DOHH2 (cell line): ENCODE data around the gene TUFM.

Experiments used
- H3F3A ChIP-seq: fragments of 200-600 bp; sonication (generic), shearing (Covaris generic); 2 replicates; pipeline ENCODE4 v1.6.0; 2016; ENCODE audit warnings: antibody characterized with exemption, mild to moderate bottlenecking; ENCODE audit not compliant: control insufficient read depth, insufficient read depth
- H3K27ac ChIP-seq: fragments of 200-600 bp; sonication (generic); 2 replicates; pipeline ENCODE4 v1.5.1; 2014; ENCODE audit warnings: low read depth, mild to moderate bottlenecking, low read length, moderate library complexity
- H3K27me3 ChIP-seq: fragments of 200-600 bp; sonication (generic); 2 replicates; pipeline ENCODE4 v1.6.1; 2014; ENCODE audit warnings: mild to moderate bottlenecking, low read length, mixed read lengths; ENCODE audit not compliant: control insufficient read depth
- H3K36me3 ChIP-seq: fragments of 200-600 bp; sonication (generic); 2 replicates; pipeline ENCODE4 v1.6.1; 2014; ENCODE audit warnings: mild to moderate bottlenecking, low read length, moderate library complexity, mixed read lengths; ENCODE audit not compliant: control insufficient read depth
- H3K4me1 ChIP-seq: fragments of 200-600 bp; sonication (generic); 2 replicates; pipeline ENCODE4 v1.6.1; 2014; ENCODE audit warnings: mild to moderate bottlenecking, low read length, mixed read lengths; ENCODE audit not compliant: control insufficient read depth
- H3K4me2 ChIP-seq: fragments of 200-600 bp; sonication (generic); 2 replicates; pipeline ENCODE4 v1.6.0; 2014; ENCODE audit warnings: mild to moderate bottlenecking, low read length, moderate library complexity
- H3K4me3 ChIP-seq: fragments of 200-600 bp; sonication (generic); 2 replicates; pipeline ENCODE4 v1.5.1; 2014; ENCODE audit warnings: mild to moderate bottlenecking, low read length, mixed read lengths
- H3K79me2 ChIP-seq: fragments of 200-600 bp; sonication (generic); 2 replicates; pipeline ENCODE4 v1.6.1; 2014; ENCODE audit warnings: mild to moderate bottlenecking, low read length, mixed read lengths; ENCODE audit not compliant: control insufficient read depth
- H3K9me2 ChIP-seq: fragments of 200-600 bp; sonication (generic); replicated peaks from 2 replicates; pipeline ENCODE4 v1.6.1; 2014; ENCODE audit warnings: mild to moderate bottlenecking, low read length, mixed read lengths; ENCODE audit not compliant: control insufficient read depth
- H3K9me3 ChIP-seq: fragments of 200-600 bp; sonication (generic); 2 replicates; pipeline ENCODE4 v1.6.1; 2014; ENCODE audit warnings: antibody characterized with exemption, low read length, mixed read lengths; ENCODE audit not compliant: control insufficient read depth, insufficient read depth
- H4K20me1 ChIP-seq: fragments of 200-600 bp; sonication (generic); 2 replicates; pipeline ENCODE4 v1.6.0; 2014; ENCODE audit warnings: low read depth, mild to moderate bottlenecking, antibody characterized with exemption, low read length, moderate library complexity; ENCODE audit not compliant: control insufficient read depth, insufficient read depth
- CTCF ChIP-seq: fragments of 200-600 bp; sonication (generic); IDR thresholded peaks from one replicate; pipeline ENCODE4 v1.5.1; 2014; ENCODE audit warnings: antibody characterized with exemption, mild to moderate bottlenecking, low read depth, low read length; ENCODE audit not compliant: poor library complexity, severe bottlenecking
- EZH2phosphoT487 ChIP-seq: fragments of 200-600 bp; sonication (generic); IDR thresholded peaks from 2 replicates; pipeline ENCODE4 v1.6.1; 2017; ENCODE audit warnings: borderline replicate concordance, mild to moderate bottlenecking, antibody characterized with exemption, low read length, moderate library complexity, mixed read lengths

Gene TUFM

GRCh38 chr16:28858421-28858820 is 12.3 kb upstream of the TUFM start:
- Histone ChIP-seq H3K9me3 (no peaks in the 10 kb centered on the region), H3K36me3 (no peaks in the 10 kb centered on the region; the same call in 1 of the 2 replicates), H3F3A (peaks cover 7% of the 10 kb centered on the region), H3K4me1 (peaks cover 8% of the 10 kb centered on the region), H3K9me2 (no peaks in the 10 kb centered on the region), H3K27ac (no peak overlapping the region), H3K27me3 (no peaks in the 10 kb centered on the region), H3K4me2 (no peak overlapping the region), H3K79me2 (peaks cover 18% of the 10 kb centered on the region), H4K20me1 (no peaks in the 10 kb centered on the region), H3K4me3 (no peak overlapping the region)
- no peak for TF ChIP-seq CTCF
- no peak for TF ChIP-seq EZH2phosphoT487

- H3K36me3 ChIP-seq, result peaks cover 42% of the 10 kb centered on the region
Measured at GRCh38 chr16:28846933-28847273, 755 bp upstream of the TUFM start.

GRCh38 chr16:28845761-28846079 is 428 bp downstream of the TUFM start:
- no peaks in the 10 kb centered on the region for H3K9me3 ChIP-seq
- no peaks in the 10 kb centered on the region for H3K27me3 ChIP-seq
- no peak for TF ChIP-seq CTCF
- no peak for TF ChIP-seq EZH2phosphoT487
- H3K4me1 ChIP-seq, result peaks cover 15% of the 10 kb centered on the region
- peak overlapping the region; percentile 72 for H3K4me2 ChIP-seq
- H3K79me2 ChIP-seq, result peaks cover 37% of the 10 kb centered on the region
- H3K36me3 ChIP-seq, result peaks cover 43% of the 10 kb centered on the region
- H3K4me3 ChIP-seq, result peak overlapping the region; percentile 90
- peak overlapping the region; percentile 43 for H3K27ac ChIP-seq
- H3F3A ChIP-seq, result peaks cover 13% of the 10 kb centered on the region
- peaks cover 9% of the 10 kb centered on the region for H4K20me1 ChIP-seq
- H3K9me2 ChIP-seq, result no peaks in the 10 kb centered on the region

More at GRCh38 chr16:28846933-28847273, 755 bp upstream of the TUFM start:
- H3K4me2 ChIP-seq, result peak overlapping the region; percentile 72
- no peaks in the 10 kb centered on the region for H3K9me3 ChIP-seq
- H3K27ac ChIP-seq, result peak overlapping the region; percentile 15; the same call in 1 of the 2 replicates
- H3K9me2 ChIP-seq, result no peaks in the 10 kb centered on the region
- TF ChIP-seq CTCF, result no peak
- TF ChIP-seq EZH2phosphoT487, result no peak
- H3K4me3 ChIP-seq, result peak overlapping the region; percentile 90
- no peaks in the 10 kb centered on the region for H3K27me3 ChIP-seq
- H3F3A ChIP-seq, result peaks cover 10% of the 10 kb centered on the region
- peaks cover 9% of the 10 kb centered on the region for H4K20me1 ChIP-seq
- H3K4me1 ChIP-seq, result peaks cover 15% of the 10 kb centered on the region
- peaks cover 37% of the 10 kb centered on the region for H3K79me2 ChIP-seq

- TF ChIP-seq EZH2phosphoT487 (no peak), CTCF (no peak)
- H3F3A ChIP-seq, result peaks cover 13% of the 10 kb centered on the region
- H3K36me3 ChIP-seq, result peaks cover 43% of the 10 kb centered on the region
- peaks cover 37% of the 10 kb centered on the region for H3K79me2 ChIP-seq
- H3K27ac ChIP-seq, result peak overlapping the region; percentile 43
- no peaks in the 10 kb centered on the region for H3K27me3 ChIP-seq
- H3K4me2 ChIP-seq, result peak overlapping the region; percentile 72
- H4K20me1 ChIP-seq, result peaks cover 9% of the 10 kb centered on the region
- H3K9me3 ChIP-seq, result no peaks in the 10 kb centered on the region
- H3K9me2 ChIP-seq, result no peaks in the 10 kb centered on the region
- H3K4me3 ChIP-seq, result peak overlapping the region; percentile 90
- H3K4me1 ChIP-seq, result peaks cover 15% of the 10 kb centered on the region
Measured at GRCh38 chr16:28845293-28845692, 855 bp downstream of the TUFM start.
